Central memory CD8-positive, alpha-beta T cell (primary cell): ENCODE measurements around the gene SNF8.

Source experiments
- ATAC-seq: fragments of 150-1000 bp; cut with Tn5 transposase; replicated peaks from 2 replicates; pipeline ENCODE4 v1.10.0; 2022; ENCODE audit warnings: mild to moderate bottlenecking, moderate FRiP score, moderate number of reproducible peaks; ENCODE audit not compliant: poor library complexity, severe bottlenecking; ENCODE audit errors: extremely low read depth
- DNase-seq, 2 donors: peaks; one replicate each; pipeline ENCODE4 v3.0.0; 2021; ENCODE audit warnings: low spot score in 2 of 2
- H3K27ac Mint-ChIP-seq: one replicate; pipeline ENCODE4 v1.8.0; 2022; ENCODE audit warnings: low read depth, mild to moderate bottlenecking, moderate library complexity, mixed read lengths
- H3K27me3 Mint-ChIP-seq: one replicate; pipeline ENCODE4 v1.8.0; 2022; ENCODE audit warnings: mixed read lengths
- H3K36me3 Mint-ChIP-seq: one replicate; pipeline ENCODE4 v1.8.0; 2022; ENCODE audit warnings: mild to moderate bottlenecking, moderate library complexity, mixed read lengths; ENCODE audit not compliant: insufficient read depth
- H3K4me1 Mint-ChIP-seq: one replicate; pipeline ENCODE4 v1.8.0; 2022; ENCODE audit warnings: mixed read lengths
- H3K4me3 Mint-ChIP-seq: one replicate; pipeline ENCODE4 v1.8.0; 2022; ENCODE audit warnings: mild to moderate bottlenecking, moderate library complexity, mixed read lengths
- H3K9me3 Mint-ChIP-seq: one replicate; pipeline ENCODE4 v1.8.0; 2022; ENCODE audit warnings: mixed read lengths

SNF8 gene

DNA sequence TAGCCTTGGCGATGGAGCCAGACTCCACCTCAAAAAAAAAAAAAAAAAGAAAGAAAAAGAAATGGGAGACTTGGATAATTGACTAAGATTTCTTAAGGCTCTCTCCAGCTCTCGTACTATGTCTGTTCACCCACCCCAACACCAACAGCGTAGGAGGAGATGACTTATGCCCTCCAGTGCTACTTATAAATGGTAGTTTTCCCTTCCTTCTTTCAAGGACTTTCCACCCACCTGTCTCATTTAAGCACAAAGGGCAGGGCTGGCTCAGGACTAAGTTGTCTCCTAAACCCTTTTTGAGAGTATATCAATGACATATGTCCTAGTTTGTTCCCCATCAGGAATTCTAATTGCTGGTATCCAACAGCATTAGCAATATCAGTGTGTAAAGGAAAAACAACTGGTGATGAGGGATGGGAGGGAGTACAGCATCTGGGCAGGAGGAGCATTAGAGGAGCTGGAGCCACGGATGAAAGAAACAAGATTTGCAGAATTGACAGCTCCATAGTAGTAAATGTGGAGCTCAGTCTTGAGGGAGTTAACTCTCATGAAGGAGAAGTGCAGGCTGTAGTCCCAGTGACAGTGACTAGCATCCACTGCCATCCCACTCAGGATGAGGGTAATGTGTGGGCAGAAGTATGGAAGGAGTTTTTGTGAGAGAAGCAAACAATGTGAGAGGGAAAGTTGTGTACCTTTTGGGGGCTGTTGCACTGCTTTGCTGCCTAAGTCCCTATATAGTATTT, 19.2 kb downstream of the SNF8 start:
- no peaks in the 10 kb centered on the region for H3K9me3 Mint-ChIP-seq
- H3K4me1 Mint-ChIP-seq: peaks cover 17% of the 10 kb centered on the region
- no peak overlapping the region for H3K27ac Mint-ChIP-seq
- ATAC-seq: no peak
- H3K36me3 Mint-ChIP-seq: peaks cover 73% of the 10 kb centered on the region
- no peak overlapping the region for H3K4me3 Mint-ChIP-seq
- DNase-seq: no peak
- H3K27me3 Mint-ChIP-seq: no peaks in the 10 kb centered on the region

DNA sequence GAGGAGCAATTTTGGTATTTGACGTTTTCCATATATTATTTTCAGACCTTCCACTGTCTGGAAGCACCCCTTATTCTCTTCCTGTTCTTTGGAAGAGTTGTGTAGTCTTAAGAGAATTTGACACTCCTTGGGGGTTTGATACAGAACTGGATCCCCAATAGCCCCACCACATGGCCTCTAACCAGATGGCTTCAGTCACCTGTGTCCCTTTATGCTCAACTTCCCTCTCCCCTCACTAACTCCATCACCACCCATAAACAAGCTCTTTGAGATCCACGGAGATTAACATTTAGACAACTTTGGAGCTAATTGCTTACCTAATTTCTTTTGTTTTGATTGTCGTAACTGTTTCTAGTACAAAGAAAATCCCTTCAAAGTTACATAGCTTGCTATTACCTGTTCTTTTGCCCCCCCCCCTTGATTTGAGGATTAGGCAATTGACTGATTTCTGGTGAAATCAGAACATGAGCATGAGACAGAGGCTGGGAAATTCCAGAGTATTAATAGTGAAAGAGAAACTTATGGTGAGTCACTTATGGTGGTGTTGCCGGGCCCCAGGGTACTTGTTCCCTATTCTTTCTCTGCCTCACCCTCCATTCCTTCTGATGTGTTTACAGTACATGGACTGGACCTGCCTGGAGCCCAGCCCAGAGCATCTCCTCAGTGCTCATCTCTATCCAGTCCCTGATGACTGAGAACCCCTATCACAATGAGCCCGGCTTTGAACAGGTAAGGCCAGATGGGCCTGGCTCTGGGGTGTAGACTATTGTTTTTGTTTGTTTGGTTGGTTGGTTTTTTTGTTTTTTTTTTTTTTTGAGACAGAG, 29.0 kb downstream of the SNF8 start:
- Mint-ChIP-seq H3K4me3 (peak overlapping the region; percentile 31), H3K36me3 (peaks cover 73% of the 10 kb centered on the region), H3K4me1 (peaks cover 54% of the 10 kb centered on the region), H3K27me3 (no peaks in the 10 kb centered on the region), H3K9me3 (no peaks in the 10 kb centered on the region), H3K27ac (peak overlapping the region; percentile 91)
- ATAC-seq: peak; percentile 84
- DNase-seq: no peak

DNA sequence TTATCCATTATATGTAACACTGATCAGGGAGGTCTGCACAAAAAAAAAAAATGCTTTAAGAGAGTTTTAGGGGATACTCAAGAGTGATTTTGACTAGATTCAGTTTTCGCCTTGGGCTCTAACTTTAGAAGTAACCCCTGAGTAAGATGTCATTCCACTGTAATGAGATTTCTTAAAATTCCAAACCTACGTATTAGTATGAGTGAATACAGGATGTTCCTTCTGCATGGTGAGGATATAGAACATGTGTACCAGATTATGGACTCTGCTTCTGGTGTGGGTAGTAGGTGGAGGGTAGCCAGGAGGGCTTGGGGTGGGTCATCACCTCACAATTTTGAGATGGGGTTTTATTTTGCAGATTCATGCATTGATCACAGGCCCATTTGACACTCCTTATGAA, 32.2 kb downstream of the SNF8 start:
- Mint-ChIP-seq H3K4me1 (peaks cover 81% of the 10 kb centered on the region), H3K9me3 (no peaks in the 10 kb centered on the region), H3K4me3 (no peak overlapping the region), H3K36me3 (peaks cover 56% of the 10 kb centered on the region), H3K27ac (no peak overlapping the region), H3K27me3 (no peaks in the 10 kb centered on the region)
- ATAC-seq: no peak
- no peak for DNase-seq

DNA sequence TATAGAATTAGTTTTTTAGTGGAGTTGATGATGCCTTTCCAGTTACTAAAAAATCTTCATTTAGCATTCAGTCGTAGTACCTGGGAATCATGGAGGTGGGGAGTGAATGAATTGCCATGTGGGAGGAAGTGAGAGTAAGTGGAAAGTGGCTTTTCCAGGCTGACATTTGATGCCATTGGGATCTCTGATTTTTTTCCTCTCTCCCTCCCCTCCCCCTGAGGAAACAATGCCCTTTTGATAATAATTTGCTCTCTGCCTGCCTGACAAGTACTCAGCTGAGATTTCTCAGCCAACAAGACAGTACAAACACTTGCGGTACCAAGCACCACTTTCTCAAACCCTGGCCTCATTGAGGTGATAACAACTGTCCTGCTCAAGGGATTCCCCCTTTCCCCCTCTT, 34.3 kb downstream of the SNF8 start:
- Mint-ChIP-seq H3K4me1 (peaks cover 73% of the 10 kb centered on the region), H3K36me3 (peaks cover 37% of the 10 kb centered on the region)

DNA sequence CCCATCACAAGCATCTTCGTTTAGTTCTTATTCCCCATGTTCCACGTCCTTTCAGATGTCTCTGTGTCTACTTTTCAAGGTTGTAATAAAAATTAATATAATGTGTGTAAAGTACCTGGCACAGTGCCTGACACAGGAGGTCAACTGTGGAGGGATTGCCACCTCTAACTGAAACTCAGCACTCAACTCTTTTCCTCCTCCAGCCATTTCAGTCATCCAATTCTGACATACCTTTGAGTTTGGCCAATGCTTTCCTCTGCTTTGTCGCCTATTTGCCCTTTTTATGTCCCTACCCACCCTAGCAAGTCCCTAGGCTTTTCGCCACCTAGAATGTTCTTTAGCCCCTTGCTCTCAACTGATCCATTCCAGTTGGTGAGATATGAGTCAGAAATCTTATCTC, 34.9 kb downstream of the SNF8 start:
- no peak for DNase-seq
- Mint-ChIP-seq H3K4me3 (peak overlapping the region; percentile 89), H3K36me3 (peaks cover 36% of the 10 kb centered on the region), H3K4me1 (peaks cover 67% of the 10 kb centered on the region), H3K27me3 (no peaks in the 10 kb centered on the region), H3K27ac (peak overlapping the region; percentile 89), H3K9me3 (no peaks in the 10 kb centered on the region)
- no peak for ATAC-seq

More for the DNA sequence above, 34.3 kb downstream of the SNF8 start:
- Mint-ChIP-seq H3K27me3 (no peaks in the 10 kb centered on the region), H3K27ac (peak overlapping the region; percentile 89), H3K4me3 (peak overlapping the region; percentile 89), H3K9me3 (no peaks in the 10 kb centered on the region)
- DNase-seq: no peak
- no peak for ATAC-seq

DNA sequence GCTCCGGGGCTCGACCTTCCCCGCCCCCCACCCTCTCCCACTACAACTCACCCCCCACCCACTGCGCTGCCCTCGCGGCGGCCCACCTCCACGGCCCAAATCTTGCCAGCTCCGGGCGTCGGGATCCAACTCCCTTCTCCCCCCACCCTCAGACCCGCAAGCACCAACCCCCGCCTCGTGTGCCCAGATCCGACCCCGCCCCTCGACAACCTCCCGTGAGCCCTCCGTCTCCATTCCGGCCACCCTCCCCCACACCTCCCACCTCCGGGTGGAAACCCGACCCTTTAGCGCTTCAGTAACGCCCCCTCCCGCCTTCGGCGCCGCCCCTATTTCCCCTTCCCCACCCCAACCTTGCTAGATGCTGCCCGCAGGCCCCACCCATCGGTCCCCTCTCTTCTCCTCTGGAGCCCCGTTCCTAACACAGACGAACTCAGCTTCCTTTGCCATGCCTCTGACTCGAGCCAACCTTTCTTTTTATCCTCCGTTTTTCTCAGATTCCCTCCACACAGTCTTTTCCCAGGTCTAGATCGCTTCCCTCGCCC, 35.7 kb downstream of the SNF8 start:
- Mint-ChIP-seq H3K4me3 (peak overlapping the region; percentile 89), H3K36me3 (peaks cover 31% of the 10 kb centered on the region), H3K9me3 (no peaks in the 10 kb centered on the region), H3K27ac (peak overlapping the region; percentile 89), H3K27me3 (no peaks in the 10 kb centered on the region), H3K4me1 (peaks cover 58% of the 10 kb centered on the region)
- DNase-seq (peak; percentile 54 to 59), ATAC-seq (peak; percentile 40)

DNA sequence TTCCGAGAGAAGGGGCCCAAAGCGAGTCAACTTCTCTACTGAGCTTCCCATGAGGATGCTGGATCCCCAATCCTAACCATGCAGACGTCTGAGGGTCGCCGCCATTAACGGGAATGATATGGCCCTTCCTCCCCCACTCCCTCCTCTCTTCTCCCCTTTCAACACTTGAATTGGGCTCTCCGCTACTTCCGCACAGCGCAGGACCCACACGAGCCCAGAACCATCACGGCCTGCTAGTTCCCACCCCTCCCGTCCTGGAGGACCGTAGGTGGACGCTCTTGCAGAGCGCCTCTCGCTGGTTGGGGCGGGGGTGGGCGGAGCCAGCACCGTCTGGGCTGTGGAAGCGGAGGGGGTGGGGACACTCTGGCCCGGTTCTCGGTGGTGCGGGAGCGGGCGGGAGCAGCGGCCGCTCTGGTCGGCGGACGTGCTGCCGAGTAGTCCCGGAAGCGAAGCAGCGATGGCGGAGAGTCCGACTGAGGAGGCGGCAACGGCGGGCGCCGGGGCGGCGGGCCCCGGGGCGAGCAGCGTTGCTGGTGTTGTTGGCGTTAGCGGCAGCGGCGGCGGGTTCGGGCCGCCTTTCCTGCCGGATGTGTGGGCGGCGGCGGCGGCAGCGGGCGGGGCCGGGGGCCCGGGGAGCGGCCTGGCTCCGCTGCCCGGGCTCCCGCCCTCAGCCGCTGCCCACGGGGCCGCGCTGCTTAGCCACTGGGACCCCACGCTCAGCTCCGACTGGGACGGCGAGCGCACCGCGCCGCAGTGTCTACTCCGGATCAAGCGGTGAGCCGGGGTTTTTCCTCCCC, 36.4 kb downstream of the SNF8 start, which contains the start of gene UBE2Z:
Gene UBE2Z (plus strand): TSS at position 361 of the 797 bp plus-strand sequence. CDS start 97 bp downstream, at position 458.
- peak within 1 kb of the TSS; percentile 89 for H3K27ac Mint-ChIP-seq
- H3K4me1 Mint-ChIP-seq: peaks cover 52% of the 10 kb centered on the region
- H3K27me3 Mint-ChIP-seq: no peaks in the 10 kb centered on the region
- H3K9me3 Mint-ChIP-seq: no peaks in the 10 kb centered on the region
- H3K4me3 Mint-ChIP-seq: peak within 1 kb of the TSS; percentile 89
- DNase-seq (peak; percentile 63 to 74), ATAC-seq (peak; percentile 89)
- peaks cover 25% of the 10 kb centered on the region for H3K36me3 Mint-ChIP-seq

DNA sequence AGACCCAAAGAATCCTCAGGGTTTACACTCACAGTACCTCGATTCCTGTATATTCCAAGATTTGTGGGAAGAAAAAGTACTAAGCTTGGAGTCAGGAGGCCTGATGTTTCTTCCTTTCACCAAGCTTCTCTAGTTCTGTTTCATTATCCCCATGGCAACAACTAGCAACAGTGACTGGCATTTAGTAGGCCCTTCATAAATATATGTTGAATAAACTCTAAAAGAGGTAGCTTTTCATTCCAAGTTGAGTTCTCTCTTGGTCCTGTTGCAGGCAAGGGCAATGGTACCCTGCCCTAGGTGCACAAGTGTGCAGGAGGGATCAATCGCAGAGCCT, 37.0 kb downstream of the SNF8 start:
- Mint-ChIP-seq H3K4me3 (peak overlapping the region; percentile 89), H3K36me3 (peaks cover 20% of the 10 kb centered on the region), H3K9me3 (no peaks in the 10 kb centered on the region), H3K4me1 (peaks cover 46% of the 10 kb centered on the region), H3K27me3 (no peaks in the 10 kb centered on the region), H3K27ac (peak overlapping the region; percentile 89)
- ATAC-seq: peak; percentile 9
- no peak for DNase-seq

DNA sequence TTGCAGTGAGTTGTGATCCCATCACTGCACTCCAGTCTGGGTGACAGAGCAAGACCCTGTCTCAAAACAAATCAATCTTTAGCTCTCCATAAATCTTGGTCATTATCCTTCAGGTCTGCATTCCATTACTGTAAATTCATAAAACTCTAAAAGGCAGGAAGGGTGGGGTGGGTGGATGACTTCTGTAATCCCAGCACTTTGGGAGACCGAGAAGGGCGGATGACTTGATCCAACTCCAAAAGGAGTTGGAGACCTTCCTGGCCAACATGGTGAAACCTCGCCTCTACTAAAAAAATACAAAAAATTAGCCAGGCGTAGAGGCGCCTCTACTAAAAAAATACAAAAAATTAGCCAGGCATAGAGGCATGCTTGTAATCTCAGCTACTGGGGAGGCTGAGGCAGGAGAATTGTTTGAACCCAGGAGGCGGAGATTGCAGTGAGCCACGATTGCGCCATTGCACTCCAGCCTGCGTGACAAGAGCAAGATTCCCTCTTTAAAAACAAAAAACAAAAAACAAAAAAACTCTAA, 38.6 kb downstream of the SNF8 start:
- H3K4me1 Mint-ChIP-seq: peaks cover 30% of the 10 kb centered on the region
- no peak for ATAC-seq
- H3K4me3 Mint-ChIP-seq: no peak overlapping the region
- no peak for DNase-seq
- H3K9me3 Mint-ChIP-seq: no peaks in the 10 kb centered on the region
- peaks cover 8% of the 10 kb centered on the region for H3K36me3 Mint-ChIP-seq
- no peaks in the 10 kb centered on the region for H3K27me3 Mint-ChIP-seq
- H3K27ac Mint-ChIP-seq: no peak overlapping the region

DNA sequence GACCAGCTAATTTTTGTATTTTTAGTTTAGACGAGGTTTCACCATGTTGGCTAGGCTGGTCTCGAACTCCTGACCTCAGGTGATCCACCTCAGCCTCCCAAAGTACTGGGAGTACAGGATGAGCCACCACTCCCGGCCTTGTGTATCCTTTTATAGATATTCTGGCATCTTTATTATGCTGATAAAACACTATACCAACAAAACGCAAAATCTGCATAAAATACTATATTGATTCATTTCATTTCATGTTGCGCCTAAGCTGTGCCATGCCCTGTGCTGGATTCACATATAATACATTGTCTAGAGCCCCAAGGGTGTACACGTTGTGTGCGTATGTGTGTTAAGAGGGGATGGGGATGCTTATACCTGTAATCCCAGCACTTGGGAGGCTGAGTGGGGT, 40.2 kb downstream of the SNF8 start:
- no peak overlapping the region for H3K4me3 Mint-ChIP-seq
- ATAC-seq (no peak), DNase-seq (no peak)
- peaks cover 14% of the 10 kb centered on the region for H3K4me1 Mint-ChIP-seq
- no peaks in the 10 kb centered on the region for H3K27me3 Mint-ChIP-seq
- no peaks in the 10 kb centered on the region for H3K9me3 Mint-ChIP-seq
- H3K36me3 Mint-ChIP-seq: peaks cover 8% of the 10 kb centered on the region
- H3K27ac Mint-ChIP-seq: no peak overlapping the region

DNA sequence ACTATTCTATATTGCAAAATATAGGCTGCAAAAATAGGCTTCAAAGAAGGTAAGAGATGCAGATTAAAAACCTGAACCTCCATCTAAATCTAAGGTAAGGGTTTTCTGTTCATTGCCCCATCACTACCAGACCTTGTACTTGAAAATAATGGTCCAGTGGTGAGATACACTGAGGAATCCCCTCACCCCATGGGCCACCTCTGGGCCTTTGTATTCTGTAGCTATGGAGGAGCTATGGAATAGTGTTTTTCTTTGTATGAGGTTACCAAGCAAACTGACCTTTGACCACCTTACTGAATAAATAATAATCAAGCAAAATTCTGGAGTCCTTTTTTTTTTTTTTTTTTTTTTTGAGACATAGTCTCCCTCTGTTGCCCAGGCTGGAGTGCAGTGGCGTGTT, 41.2 kb downstream of the SNF8 start:
- peaks cover 8% of the 10 kb centered on the region for H3K4me1 Mint-ChIP-seq
- H3K27me3 Mint-ChIP-seq: no peaks in the 10 kb centered on the region
- H3K4me3 Mint-ChIP-seq: no peak overlapping the region
- H3K36me3 Mint-ChIP-seq: peaks cover 8% of the 10 kb centered on the region
- H3K27ac Mint-ChIP-seq: no peak overlapping the region
- no peaks in the 10 kb centered on the region for H3K9me3 Mint-ChIP-seq
- ATAC-seq (no peak), DNase-seq (no peak)

DNA sequence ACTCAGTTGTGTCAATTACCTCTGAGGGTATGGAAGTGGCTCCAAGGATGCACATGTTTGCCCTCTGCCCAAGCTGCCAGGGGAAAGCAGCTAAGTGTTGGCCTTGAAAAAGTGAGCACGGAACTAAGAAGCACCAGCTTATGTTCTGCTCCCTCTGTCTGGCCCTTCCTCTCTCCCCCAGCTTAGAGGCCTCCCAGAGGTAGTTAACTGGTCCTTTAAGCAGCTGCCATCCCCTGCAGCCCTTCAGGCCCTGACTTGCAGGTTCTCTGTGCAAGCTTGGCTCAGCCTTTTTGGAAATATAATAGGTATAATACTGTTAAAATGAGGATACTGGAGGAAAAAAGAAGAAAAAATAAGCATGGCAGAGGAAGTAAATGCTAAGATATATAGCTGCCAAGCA, 43.4 kb downstream of the SNF8 start:
- Mint-ChIP-seq H3K9me3 (no peaks in the 10 kb centered on the region), H3K4me1 (no peaks in the 10 kb centered on the region), H3K4me3 (no peak overlapping the region), H3K27ac (no peak overlapping the region), H3K27me3 (no peaks in the 10 kb centered on the region), H3K36me3 (peaks cover 7% of the 10 kb centered on the region)
- ATAC-seq (no peak), DNase-seq (no peak)
